Heart left ventricle (tissue), 16 donors: ENCODE measurements around the gene FCGR1A. TPM values are rescaled to one million over a fixed set of nuclear protein-coding genes. Genes with fewer than 3 reads are reported as not detected.
"Not testable (repeated sequence)": the region's sequence is repeated elsewhere in the genome, so short reads cannot be mapped to it uniquely, and the experiment has no call there.

Experiments
- ATAC-seq, 4 donors: fragments of 200-7000 bp; cut with Tn5 transposase; one replicate each; pipeline ENCODE4 v1.9.1; 2020 to 2022; ENCODE audit warnings: moderate library complexity in 4 of 4, mild to moderate bottlenecking in 3 of 4, moderate number of reproducible peaks in 1 of 4
- DNase-seq, 5 donors: peaks; one replicate each; pipeline ENCODE4 v3.0.0-alpha.2; 2020
- H3K27ac ChIP-seq, 12 donors: fragments of 200-600 bp; sonication (generic) in 4 of 12; one replicate each; pipeline versions ENCODE4 v1.5.0 to v1.8.0; 2016 to 2022; ENCODE audit warnings: mild to moderate bottlenecking in 2 of 12
- H3K27me3 ChIP-seq, 9 donors: fragments of 200-600 bp; sonication (generic) in 2 of 9; one replicate each; pipeline versions ENCODE4 v1.5.1 to v1.8.0; 2016 to 2022; ENCODE audit warnings: mild to moderate bottlenecking in 3 of 9
- H3K36me3 ChIP-seq, 9 donors: fragments of 200-600 bp; sonication (generic) in 2 of 9; one replicate each; pipeline versions ENCODE4 v1.5.0 to v1.8.0; 2018 to 2022; ENCODE audit warnings: mild to moderate bottlenecking in 2 of 9
- H3K4me1 ChIP-seq, 12 donors: fragments of 200-600 bp; sonication (generic) in 4 of 12; one replicate each; pipeline versions ENCODE4 v1.5.0 to v1.8.0; 2016 to 2022; ENCODE audit warnings: mild to moderate bottlenecking in 3 of 12
- H3K4me3 ChIP-seq, 12 donors: fragments of 200-600 bp; sonication (generic) in 4 of 12; one replicate each; pipeline versions ENCODE4 v1.5.0 to v1.8.0; 2017 to 2022; ENCODE audit warnings: mild to moderate bottlenecking in 9 of 12, moderate library complexity in 4 of 12
- H3K9me3 ChIP-seq, 12 donors: fragments of 200-600 bp; sonication (generic) in 4 of 12; one replicate each; pipeline versions ENCODE4 v1.5.0 to v1.8.0; 2016 to 2022; ENCODE audit warnings: mild to moderate bottlenecking in 1 of 12
- CTCF ChIP-seq, 12 donors: fragments of 200-600 bp; sonication (generic) in 4 of 12; IDR thresholded peaks; one replicate each; pipeline versions ENCODE4 v1.5.0 to v1.8.0; 2018 to 2022; ENCODE audit warnings: antibody characterized with exemption in 12 of 12, mild to moderate bottlenecking in 5 of 12
- WGBS, 4 donors: extraction: QIAGEN DNeasy Blood & Tissue Kit in 2 of 4; methylation state at CpG; one replicate each; pipeline versions ENCODE4 v1.1.5 to v1.1.7; 2013 to 2018; 5-methylcytosine and 5-hydroxymethylcytosine counted together
- intact Hi-C, 10 donors: fragments of 100-400 bp; cut with DNase I; formaldehyde crosslinking; loops; one replicate each; pipeline versions ENCODE4 v1.11.1 to v1.14.2; 2022
- polyA plus RNA-seq, 2 donors: library from polyadenylated mRNA; stranded (reverse); fragments of 200-250 nt; gene quantifications; one replicate each; pipeline ENCODE4 v1.2.3, GENCODE V29; 2013
- total RNA-seq, 9 donors: library from RNA; depleted of rRNA in 2 of 9; stranded (reverse); fragments of >200 nt in 2 of 9; fragmentation: NEBNext Ultra II Directional in 3 of 9; extraction: Animal tissue kit (Norgen Biotek cat#: 25700) in 3 of 9; gene quantifications; one replicate each; pipeline versions ENCODE4 v1.1.0 to v1.2.4, GENCODE V29; 2016 to 2023
- donor health status: ischemic (EF 13 %, LVEDD 7.1; RV severe dilation, severe dysfunction).
- donor health status: healthy with polysubstance abuse.
- donor health status: DM: no; HTN: yes; CAD: no.
- donor health status: DM: no; HTN: no; CAD: no.
- donor health status: ischemic (EF 25% LVEDD 6.9; RV normal size, moderate dysfunction).
- donor health status: ischemic (EF 25% LVEDD 5.7; RV mildly dilated, moderate dysfunction).
- donor health status: healthy.
- donor health status: DM: yes; HTN: yes; CAD: no.
- donor health status: ischemic (EF 35%, LVEDD 5.7; RV mildly dilated, moderate dysfunction).
- donor health status: nonischemic (EF 11% LVEDD 7.7; RV severe dilation, severe dysfunction).
- donor health status: DM: yes; HTN: yes; CAD: no.
- donor health status: PGD.
- donor health status: ischemic (EF 29% LVEDD 5.4; RV normal size, mild dysfunction).
- donor health status: nonischemic (EF 23%, LVEDD 6.1; RV moderate dilation, normal function).

The FCGR1A gene
- total and polyA plus RNA-seq, 11 donors, result 0.37 to 52.0 (median 1.9) TPM; not detected in 1

- TF ChIP-seq CTCF (IDR thresholded peaks at IDR 0.05), result peak in 11 of 12 donors; percentile 5 to 63 (median 41)
- intact Hi-C loops, H3K36me3 ChIP-seq, H3K27me3 ChIP-seq, H3K4me1 ChIP-seq, H3K9me3 ChIP-seq: not testable (repeated sequence)
- ATAC-seq (peak; percentile 72 to 96 (median 90)), DNase-seq (peak; percentile 65 to 87 (median 72))
- peak overlapping the region; percentile 26 to 90 (median 84) for H3K27ac ChIP-seq
- 0 to 4% (median 2%) methylated on average over 3 to 39 of the region's 52 CpGs for WGBS, 4 donors
- H3K4me3 ChIP-seq, result peak overlapping the region; percentile 41 to 90 (median 62)
Measured at GRCh38 chr1:149792912-149793515, 10.5 kb downstream of the FCGR1A start.

GRCh38 chr1:149793885-149794284 is 11.4 kb downstream of the FCGR1A start:
- H3K36me3 ChIP-seq, intact Hi-C loops, H3K4me1 ChIP-seq, H3K4me3 ChIP-seq, H3K9me3 ChIP-seq, DNase-seq, ATAC-seq, H3K27me3 ChIP-seq, H3K27ac ChIP-seq: not testable (repeated sequence)
- 70 to 91% (median 85%) methylated on average over 1 to 5 of the region's 5 CpGs for WGBS, 4 donors

GRCh38 chr1:149801628-149802027 is 19.1 kb downstream of the FCGR1A start:
- ATAC-seq, H3K27ac ChIP-seq, H3K9me3 ChIP-seq, intact Hi-C loops, H3K4me1 ChIP-seq, H3K27me3 ChIP-seq, H3K36me3 ChIP-seq, H3K4me3 ChIP-seq, DNase-seq: not testable (repeated sequence)
- 92 to 96% (median 96%) methylated on average over 1 of the region's 3 CpGs for WGBS, 4 donors

GRCh38 chr1:149804417-149805080 is 22.1 kb downstream of the FCGR1A start:
- intact Hi-C loops, ATAC-seq: not testable (repeated sequence)
- WGBS, 4 donors, result 100% methylated on average over 1 to 2 of the region's 4 CpGs; no CpG with 5 or more reads in 2 of the 4 donors

GRCh38 chr1:149810697-149811405 is 28.4 kb downstream of the FCGR1A start:
- H3K9me3 ChIP-seq, DNase-seq, H3K27ac ChIP-seq, ATAC-seq, H3K36me3 ChIP-seq, intact Hi-C loops, H3K27me3 ChIP-seq, H3K4me1 ChIP-seq: not testable (repeated sequence)
- 59 to 69% (median 64%) methylated on average over 7 of the region's 7 CpGs for whole genome bisulfite sequencing, 4 donors
- H3K4me3 ChIP-seq, result peak overlapping the region in 5 of 12 donors; percentile 7 to 78 (median 67)

More at GRCh38 chr1:149804417-149805080, 22.1 kb downstream of the FCGR1A start:
- not testable (repeated sequence) for H3K4me3 ChIP-seq, DNase-seq, H3K36me3 ChIP-seq, H3K9me3 ChIP-seq, H3K27me3 ChIP-seq, H3K4me1 ChIP-seq, H3K27ac ChIP-seq

GRCh38 chr1:149811514-149811889 is 29.0 kb downstream of the FCGR1A start:
- H3K36me3 ChIP-seq, H3K4me1 ChIP-seq, intact Hi-C loops, H3K9me3 ChIP-seq, H3K27me3 ChIP-seq: not testable (repeated sequence)
- 9 to 15% (median 12%) methylated on average over 4 to 12 of the region's 14 CpGs for WGBS, 4 donors
- ATAC-seq, result peak in 3 of 4 donors; percentile 6 to 31 (median 12)
- peak in 1 of 5 donors; percentile 6 for DNase-seq
- H3K27ac ChIP-seq, result peak overlapping the region in 2 of 12 donors; percentile 57 to 92
- H3K4me3 ChIP-seq, result peak overlapping the region in 10 of 12 donors; percentile 36 to 78 (median 63)
